COLO668 (cell line): ENCODE measurements around the gene SGK1.

Source experiments
- DNase-seq: peaks from one replicate; lab custom pipeline; 2025; ENCODE audit not compliant: unreplicated experiment; lab: John Stamatoyannopoulos, UW

The SGK1 gene

DNA sequence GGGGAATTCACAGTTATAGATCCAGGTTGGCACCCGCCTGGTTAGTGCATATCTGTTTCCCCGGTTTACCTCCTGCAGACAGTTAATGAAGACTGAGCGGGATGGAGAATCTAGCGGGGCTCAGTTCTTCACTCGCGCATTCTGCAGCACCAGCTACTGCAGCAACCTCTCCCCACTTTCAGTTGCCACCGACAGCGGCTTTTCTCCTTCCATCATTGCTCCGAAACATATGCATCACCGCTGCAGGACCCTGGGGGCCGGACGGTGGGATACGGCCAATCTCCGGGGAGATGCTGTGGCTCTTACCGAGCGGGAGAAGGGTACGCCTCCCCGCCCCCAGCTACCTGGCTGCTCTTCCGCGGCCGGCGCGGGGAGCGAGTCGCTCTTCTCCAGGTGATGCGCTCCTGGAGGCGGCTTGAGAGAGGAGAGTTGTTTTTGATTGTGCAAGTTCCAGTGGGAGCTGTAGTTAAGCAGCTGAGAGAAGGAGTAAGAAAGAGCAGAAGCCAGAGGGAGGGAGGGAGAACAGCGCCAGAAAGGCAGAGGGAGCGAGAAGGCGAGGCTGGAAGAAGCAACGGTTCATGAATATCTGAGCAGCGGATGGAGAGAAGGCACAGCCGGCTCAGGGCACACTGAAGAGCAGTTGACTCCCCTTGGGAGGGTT is at the start of gene SGK1:
SGK1 (minus strand) TSS at position 642 of the 661 bp plus-strand sequence. CDS start 652 bp downstream, outside the sequence.
- DNase-seq: no peak

- no peak for DNase-seq
Measured at GRCh38 chr6:134363323-134364039, 45.6 kb upstream of the SGK1 start.

DNA sequence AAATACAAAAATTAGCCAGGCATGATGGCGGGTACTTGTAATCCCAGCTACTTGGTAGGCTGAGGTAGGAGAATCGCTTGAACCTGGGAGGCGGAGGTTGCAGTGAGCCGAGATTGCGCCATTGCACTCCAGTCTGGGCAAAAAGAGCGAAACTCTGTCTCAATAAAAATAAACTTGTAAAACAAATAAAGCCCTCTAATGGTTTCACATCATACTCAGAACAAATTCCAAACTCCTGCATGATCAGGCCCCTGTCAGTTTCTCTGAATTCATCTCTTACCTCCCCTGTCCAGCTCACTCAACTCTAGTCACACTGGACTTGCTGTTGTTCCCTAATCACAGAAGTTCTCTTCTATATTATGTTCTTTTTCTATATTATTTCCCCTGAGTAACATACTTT is 43.1 kb upstream of the SGK1 start:
- DNase-seq: no peak

GRCh38 chr6:134359302-134359701 is 41.4 kb upstream of the SGK1 start:
- DNase-seq: no peak

DNA sequence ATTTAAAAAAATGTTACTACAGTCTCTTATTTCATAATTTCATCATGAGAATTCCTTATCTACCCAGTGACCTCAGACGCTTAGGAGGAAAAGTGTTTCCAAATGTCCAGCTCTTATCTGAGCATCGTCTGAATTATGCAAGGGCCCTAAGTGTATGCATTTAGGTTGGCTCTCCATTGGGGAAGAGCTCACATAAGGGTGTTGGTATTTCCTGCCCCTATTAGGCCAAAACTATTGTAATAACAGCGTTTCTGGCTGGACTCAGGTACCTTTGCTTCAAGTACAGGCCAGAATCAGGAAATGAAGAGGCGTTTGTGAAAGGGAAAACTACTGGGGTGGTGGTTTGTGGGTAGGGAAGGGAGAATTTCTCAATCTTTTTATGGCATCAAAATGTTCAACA is 40.4 kb upstream of the SGK1 start:
- DNase-seq: no peak

DNA sequence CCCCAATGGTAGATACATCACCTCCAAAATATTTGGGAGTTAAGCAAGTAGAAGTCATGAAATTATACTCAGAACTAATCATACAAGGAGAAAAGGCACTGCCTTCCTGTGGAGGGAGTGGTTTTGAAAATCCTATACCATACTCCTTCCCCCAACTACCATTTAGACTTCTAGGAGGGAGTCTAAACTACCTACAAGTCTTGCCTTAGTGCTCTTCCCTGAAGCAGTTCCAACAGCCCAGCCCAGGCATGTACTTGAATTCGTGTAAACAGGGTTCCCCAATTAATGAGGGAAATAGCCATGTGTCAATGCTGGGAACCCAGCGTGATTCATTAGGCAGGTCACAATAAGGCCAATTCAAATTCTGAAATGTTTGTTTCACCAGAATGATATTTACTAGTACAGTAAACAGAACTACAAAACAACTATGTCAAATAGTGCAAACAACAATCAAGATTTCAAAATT is 39.1 kb upstream of the SGK1 start:
- no peak for DNase-seq

DNA sequence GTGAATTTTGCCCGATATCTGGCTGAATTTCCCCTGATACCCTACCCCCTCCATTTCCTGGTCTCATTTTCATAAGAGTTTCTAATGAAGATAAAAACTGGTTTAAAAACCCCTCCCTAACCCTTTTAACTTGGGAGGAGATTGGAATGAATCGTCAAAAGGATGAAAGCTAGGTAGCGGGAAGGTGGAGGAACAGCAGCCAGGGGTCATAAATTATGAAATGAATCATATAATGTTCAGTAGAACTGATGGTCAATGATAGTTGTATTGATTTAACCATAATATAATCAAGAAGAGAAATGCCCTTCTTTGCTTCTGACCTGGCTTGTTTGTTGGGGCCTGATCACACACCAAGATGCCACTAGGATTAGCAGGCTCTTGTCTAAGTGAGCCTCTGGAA is 38.5 kb upstream of the SGK1 start:
- no peak for DNase-seq

- no peak for DNase-seq
Measured at GRCh38 chr6:134352786-134353480, 35.0 kb upstream of the SGK1 start.

DNA sequence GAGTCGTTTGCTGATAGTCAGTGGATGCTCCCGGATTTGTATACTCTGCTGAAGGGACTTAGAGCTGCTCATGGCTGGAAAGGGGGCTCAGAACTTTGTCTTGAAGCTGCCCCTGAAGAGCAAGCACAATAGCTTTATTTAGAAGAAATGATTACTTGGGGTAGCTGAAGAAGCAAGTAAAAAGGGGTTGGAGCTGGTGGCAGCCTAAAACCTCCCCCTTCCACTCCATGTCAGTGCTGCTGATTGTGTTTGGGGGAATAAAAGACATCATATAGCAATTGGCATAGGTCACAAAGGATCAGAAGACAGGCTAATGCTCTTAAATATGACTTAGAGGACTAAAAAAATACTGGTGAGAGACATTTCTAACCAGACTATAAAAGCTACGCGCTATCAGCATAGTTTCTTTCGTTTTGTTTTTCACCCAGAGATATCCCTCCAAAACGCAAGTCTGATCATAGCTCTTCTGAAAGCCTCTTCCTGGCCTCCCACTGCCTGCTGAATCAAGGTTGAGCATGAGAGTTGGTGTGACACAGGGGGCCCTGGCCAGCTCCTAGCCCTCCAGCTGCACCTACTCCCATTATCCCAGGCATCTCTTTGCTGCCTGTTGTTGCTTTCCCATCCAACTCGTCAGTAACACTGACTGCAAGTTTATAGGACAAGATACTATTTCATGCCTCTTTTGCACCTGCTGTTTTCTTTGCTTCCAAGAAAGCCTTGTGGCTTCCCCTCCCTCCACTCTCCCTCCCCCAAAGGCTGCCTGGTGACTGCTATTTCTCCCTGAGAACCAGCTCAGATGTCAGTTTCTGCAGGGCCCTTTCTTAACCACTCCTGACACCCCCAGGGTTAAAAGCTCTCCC is 33.9 kb upstream of the SGK1 start:
- DNase-seq: no peak

DNA sequence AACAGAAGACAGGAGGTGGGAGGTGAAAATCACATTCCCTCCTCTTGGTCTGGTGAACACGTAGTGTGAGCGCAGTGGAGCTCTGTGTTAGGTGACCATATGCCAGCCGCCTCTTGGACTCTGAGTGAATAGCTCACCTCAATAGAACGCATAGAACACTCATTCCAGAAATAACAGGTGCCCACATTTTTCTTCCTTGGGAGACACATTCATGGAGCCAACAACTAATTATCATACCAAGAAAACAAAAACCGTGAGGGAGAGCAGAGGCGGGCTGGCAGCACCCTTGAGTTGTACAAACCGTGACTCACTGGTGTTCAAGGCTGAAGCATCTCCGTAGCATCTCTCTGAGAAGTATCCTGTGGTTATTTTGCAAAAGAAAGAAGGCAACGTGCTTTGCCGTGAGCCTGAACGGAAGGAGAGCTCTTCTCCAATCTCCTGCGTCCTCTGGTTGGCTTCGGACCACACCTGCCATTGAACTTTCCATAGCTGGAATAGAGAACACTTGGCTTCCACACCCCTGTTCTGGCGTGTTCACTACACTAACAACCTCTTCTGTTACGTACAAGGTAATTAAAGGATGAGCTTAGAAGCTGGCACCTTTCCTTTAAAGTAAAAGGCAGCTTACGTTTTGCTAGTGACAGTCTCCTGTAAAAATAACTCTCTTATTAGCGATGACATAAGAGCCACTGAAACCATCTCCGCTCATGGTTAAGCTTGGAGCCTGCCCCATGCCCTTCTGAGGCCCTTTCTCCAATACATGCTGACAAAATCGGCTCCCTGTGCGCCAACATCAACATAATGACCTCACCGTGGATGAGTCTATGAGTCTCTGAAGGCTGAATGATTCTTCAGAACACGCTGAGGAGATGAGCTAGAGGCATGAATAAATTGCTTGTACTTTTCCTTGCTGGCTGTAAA is 30.2 kb upstream of the SGK1 start:
- DNase-seq: no peak

DNA sequence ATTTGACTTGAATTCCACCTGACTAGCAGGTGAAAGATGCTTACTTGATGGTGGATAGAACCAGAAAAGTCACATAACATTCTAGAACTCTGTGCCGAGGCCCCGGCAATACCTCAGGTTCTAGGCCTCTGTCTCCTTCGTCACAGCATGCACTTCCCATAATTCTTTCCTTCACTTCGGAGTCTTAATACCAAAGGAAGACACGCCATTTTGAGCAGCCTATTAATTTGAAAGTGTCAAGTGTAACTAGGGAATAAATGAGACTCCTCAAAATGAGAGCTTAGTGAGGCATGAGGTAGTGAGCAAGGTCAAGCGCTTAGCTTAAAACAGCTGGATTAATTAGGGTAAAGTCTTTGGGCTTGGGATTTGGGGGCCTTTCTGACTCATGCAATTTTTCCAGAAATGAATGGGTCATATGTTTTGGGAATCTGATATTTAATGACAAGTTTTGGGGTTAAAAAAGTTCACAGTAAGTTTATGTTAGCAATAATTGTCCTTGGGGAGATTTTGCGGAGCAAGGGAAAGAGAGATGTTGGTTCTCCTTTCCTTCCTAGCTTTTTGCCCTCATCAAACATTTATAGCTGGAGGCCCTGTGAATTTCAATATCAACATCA is 29.1 kb upstream of the SGK1 start:
- DNase-seq: no peak

GRCh38 chr6:134345789-134346188 is 27.9 kb upstream of the SGK1 start:
- DNase-seq: no peak

DNA sequence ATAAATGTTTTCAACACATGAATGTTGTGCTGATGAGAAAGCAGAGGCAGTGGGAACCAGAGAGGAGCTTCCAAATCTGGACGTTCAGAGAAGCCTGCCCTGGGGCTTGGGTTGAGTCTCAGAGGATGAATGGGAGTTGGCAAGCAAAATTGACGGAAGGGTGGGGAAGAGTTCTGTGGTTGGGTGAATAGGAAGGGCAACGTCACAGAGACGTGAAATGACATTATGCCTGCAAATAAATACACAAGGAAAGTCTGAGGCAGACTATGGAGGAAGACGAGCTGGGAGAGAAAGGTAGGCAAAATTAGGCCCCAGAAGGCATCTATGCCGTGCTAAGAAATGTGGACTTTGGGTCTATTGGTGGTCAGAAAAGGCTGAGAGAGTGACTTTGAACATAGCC is 25.2 kb upstream of the SGK1 start:
- DNase-seq: no peak

- no peak for DNase-seq
Measured at GRCh38 chr6:134341999-134342567, 24.2 kb upstream of the SGK1 start.

DNA sequence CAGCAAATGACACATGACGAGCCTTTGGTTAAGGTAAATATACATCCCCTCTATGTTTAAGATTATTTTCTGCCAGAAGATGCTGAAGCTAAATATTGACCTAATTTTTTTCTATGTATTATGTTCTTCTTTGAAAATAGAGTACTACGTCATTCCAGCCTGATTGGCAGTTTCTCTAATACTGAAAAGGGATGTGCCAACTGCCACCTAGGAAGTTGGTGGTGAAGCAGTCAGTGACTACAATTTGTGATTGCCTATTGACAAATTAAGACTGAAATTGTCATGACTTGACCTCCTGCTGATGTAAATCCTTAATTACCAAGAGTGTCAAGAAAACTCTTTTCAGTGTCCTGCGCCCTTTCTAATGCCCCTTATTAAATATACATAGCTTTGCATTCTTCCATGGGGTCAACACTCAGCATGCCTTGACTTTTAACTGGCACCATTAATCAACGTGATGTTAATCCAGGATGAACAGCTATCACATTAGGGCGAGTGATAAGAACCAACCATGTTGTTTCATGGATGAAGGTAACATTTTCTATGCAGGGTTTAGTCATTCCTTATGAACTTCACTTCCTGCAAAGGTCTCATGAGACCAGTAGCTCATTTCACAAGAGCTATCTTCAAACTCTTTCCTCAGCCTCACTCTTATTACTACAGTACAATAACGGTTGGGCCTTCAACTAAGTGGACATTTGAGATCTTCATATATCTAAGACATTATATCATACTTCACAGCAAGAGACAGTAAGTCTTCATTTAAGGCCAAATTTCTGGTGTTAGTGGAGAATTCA is 22.5 kb upstream of the SGK1 start:
- DNase-seq: no peak

- DNase-seq: no peak
Measured at GRCh38 chr6:134339216-134339615, 21.3 kb upstream of the SGK1 start.

GRCh38 chr6:134331256-134331655 is 13.3 kb upstream of the SGK1 start:
- no peak for DNase-seq

- DNase-seq: no peak
Measured at GRCh38 chr6:134330555-134330954, 12.6 kb upstream of the SGK1 start.

DNA sequence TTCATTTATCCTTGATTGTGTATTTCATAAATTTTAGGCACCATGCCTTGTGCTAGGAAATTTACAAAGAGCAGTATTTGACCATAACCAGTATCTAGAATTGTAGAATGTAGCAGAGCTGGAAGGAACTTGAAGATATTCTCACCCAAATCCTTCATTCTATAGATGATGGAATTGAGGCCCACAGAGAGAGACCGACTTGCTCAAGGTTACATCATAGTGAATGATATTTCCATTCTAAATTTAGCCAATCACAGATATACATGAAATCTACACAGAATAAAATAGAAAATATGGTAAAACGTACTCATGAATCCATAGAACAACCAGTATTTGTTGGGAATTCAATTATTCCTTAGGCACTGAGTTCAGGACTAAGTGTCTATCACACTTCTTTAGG is 10.9 kb upstream of the SGK1 start:
- no peak for DNase-seq
